Measurements from ENCODE around the gene MEDAG. TPM values are rescaled to one million over a fixed set of nuclear protein-coding genes. Genes with fewer than 3 reads are reported as not detected.
A peak's percentile ranks its signal among the peaks of the same experiment; 100 is the strongest.

Gene MEDAG
- total RNA-seq, 1 donor: not detected

- DNase-seq (ENCODE audit: low read depth in 2 of 3, low spot score in 2 of 3): peak in 2 of 3 donors; percentile 60 to 64
Measured at GRCh38 chr13:30872685-30873461, 33.2 kb upstream of the MEDAG start.

- DNase-seq (ENCODE audit: low read depth in 2 of 3, low spot score in 2 of 3): peak in 1 of 3 donors; percentile 47
Measured at GRCh38 chr13:30873499-30873898, 32.6 kb upstream of the MEDAG start.

- DNase-seq (ENCODE audit: low read depth in 2 of 3, low spot score in 2 of 3): no peak
Measured at GRCh38 chr13:30874111-30874510, 32.0 kb upstream of the MEDAG start.

DNA sequence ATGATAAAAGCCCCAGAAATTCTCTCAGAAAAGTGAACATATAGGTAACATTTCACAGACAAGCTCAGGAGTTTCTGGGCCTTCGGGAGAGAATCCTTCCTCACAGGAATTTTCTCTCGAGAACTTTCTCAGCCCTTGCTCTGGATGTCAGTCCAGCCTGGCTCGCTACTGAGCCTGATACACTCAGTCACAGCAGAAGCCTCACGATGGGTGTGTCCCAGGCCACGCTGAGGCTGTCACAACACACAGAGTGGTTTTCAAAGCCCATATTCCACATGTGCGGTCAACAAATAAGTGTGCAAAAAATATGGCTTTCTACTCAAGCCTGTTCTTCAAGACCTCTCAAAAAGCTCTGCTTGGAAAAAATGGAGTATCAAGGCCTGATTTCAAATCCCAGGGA lies 31.5 kb upstream of the MEDAG start:
- no peak for DNase-seq (ENCODE audit: low read depth in 2 of 3, low spot score in 2 of 3)

DNA sequence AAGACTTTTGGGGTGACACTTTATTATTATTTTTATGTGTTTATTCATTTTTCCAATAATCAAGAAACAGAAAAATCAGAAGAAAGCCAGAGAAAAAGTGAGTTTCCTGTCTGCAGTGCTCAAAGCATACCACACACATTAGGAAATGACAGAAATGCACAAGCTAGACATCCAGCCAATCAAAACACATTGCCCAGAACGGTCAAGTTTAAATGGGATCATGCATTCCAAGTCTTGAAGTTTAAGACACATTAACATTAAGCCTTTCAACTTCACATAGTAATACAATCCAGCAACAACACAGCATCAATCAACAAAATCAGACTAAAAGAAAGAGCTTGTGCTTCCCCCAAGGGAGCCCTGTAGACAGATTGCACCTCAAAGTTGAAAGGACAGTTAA lies 28.7 kb upstream of the MEDAG start:
- DNase-seq (ENCODE audit: low read depth in 2 of 3, low spot score in 2 of 3): no peak

DNA sequence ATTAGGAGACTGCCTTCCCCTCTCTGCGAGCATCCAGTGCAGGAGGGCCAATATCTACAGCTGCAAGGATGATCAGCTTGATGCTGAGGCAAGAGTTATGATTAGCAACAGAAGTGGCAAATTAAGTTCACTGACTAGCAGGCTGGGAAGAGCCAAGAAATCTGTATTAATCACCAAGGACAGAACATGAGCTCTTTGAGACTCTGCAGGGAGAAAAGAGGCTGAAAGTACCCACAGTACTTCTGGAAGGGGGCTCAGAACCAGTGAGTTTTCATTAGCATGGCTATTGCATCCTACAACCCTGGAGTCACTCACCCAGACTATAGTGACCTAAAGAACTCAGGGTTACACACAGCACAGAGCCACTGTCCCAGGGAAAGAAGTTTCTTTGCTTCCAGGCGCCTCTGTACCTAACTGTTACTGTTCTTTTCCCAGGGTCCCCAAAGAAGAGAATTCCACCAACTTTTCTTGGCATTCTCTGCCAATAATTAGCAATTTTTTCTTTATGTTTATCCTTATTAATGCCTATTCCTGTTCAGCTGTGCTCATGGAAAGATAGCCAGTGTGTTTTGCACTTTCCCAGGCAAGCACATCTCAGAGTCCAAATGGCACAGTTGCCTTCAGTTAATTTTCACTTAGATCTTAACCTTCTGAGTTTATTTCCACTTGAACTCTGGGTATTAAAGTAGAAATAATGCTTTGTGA lies 25.8 kb upstream of the MEDAG start:
- DNase-seq (ENCODE audit: low read depth in 2 of 3, low spot score in 2 of 3): no peak

DNA sequence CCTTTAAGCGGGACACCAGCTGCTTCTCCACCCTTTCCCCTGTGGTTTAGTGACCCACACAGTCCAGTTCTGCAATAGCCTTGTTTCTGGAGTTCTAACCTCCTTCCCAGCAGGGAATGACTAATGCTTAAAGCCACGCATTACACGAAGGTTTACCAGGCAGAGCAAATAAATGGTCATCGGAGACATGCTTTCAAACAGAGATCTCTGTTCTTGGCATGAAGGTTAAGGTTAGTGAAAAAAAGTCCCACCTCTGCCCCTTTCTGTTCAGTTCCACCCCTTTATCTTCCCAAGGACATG lies 25.3 kb upstream of the MEDAG start:
- no peak for DNase-seq (ENCODE audit: low read depth in 2 of 3, low spot score in 2 of 3)

- no peak for DNase-seq (ENCODE audit: low read depth in 2 of 3, low spot score in 2 of 3)
Measured at GRCh38 chr13:30881191-30881651, 24.9 kb upstream of the MEDAG start.

DNA sequence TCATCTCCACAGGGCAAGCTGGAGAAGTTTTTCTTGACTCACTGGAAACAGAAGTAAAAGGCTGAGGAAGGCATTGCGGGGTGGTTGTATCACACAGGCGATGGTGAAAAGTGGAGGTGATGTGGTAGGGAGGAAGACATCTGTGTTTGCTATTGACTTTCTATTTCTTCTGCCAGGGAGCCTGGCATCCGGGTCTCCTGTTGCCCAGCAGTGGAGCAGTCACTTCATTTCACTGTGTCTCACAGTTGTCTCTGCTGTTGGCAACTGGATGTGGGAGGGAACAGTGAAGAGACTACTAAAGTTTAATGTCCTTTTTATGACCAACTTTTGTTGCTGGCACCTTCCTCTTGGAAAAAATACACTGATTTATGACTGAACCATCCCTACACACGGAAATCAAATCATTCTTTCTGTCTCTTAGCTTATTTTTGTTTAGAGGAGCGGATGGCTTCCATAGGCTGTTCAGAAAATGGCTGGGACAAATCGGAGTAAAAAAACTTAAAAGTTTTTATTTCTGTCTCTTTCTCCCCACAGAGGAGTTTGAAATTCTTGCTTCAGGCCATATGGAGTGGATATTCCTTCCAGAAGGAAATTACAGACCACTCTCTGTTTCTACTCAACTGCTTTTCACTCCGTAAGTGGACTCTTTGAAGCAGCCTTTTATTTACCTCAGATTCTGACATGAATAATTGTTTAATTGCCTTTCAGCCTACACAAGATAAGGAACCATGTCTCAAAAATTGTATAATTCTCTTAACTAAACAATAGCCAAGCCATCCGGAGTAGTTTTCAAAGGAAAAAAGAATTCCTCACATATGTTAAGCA lies 23.8 kb upstream of the MEDAG start:
- no peak for DNase-seq (ENCODE audit: low read depth in 2 of 3, low spot score in 2 of 3)

DNA sequence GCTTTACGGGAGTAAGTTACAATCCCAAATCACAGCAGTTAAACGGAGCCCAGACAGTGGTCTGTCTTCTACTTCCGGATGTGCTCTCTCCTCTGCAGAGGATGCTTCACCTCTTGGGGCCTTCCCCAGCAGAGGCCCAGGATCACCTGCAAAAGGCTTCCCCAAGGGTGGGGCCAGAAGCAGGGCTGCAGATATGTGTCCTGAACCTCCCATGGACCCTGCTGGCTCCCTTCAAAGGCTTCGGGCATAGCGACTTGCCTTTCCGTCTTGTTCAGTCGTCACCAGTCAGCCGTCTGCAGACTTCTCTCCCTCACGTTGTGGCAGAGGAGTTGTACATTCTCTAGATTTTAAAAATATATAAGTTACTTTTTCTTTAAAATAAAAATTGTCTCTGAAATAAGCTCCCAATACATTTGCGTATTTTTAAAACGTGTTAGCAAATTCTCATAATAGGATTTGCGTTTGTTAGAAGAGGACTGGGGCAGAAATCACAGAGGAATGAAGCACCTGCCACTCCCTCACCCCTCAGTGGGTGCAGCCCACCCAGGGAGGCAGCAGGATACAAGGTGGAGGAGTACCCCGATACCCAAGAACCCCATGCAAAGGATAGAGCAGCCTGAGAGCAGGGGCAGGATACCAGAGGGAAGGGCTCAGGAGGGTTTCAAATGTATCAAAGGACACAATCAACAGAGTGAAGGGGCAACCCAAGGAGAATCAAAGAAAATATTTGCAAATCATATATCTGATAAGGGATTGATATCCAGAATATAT lies 22.9 kb upstream of the MEDAG start:
- no peak for DNase-seq (ENCODE audit: low read depth in 2 of 3, low spot score in 2 of 3)

- DNase-seq (ENCODE audit: low read depth in 2 of 3, low spot score in 2 of 3): no peak
Measured at GRCh38 chr13:30884543-30884942, 21.5 kb upstream of the MEDAG start.

DNA sequence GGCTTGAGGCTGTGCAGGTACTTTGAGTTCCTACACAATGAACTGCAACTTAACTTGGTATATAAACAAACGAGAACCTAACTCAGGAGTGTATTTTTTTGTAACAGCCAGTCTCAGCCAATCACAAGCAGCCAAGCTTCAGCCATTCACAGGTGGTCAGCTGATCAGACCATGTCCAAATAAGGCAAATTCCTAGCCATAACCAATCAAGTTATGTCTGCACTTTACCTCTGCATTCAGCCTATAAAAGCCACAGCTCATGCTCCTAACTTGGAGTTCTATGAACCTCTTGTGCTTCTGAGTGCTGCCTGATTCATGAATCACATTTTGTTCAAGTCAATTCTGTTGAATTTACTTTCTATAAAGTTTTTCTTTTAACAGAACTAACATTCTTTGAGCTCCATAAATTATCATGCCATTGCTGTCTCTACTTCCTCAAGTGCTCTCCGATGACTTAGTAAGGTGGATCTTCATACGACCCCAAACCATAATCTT lies 16.8 kb upstream of the MEDAG start:
- DNase-seq (ENCODE audit: low read depth in 2 of 3, low spot score in 2 of 3): no peak

GRCh38 chr13:30892966-30893365 lies 13.1 kb upstream of the MEDAG start:
- no peak for DNase-seq (ENCODE audit: low read depth in 2 of 3, low spot score in 2 of 3)

GRCh38 chr13:30895773-30896172 lies 10.3 kb upstream of the MEDAG start:
- no peak for DNase-seq (ENCODE audit: low read depth in 2 of 3, low spot score in 2 of 3)

- no peak for DNase-seq (ENCODE audit: low read depth in 2 of 3, low spot score in 2 of 3)
Measured at GRCh38 chr13:30898070-30898469, 8.0 kb upstream of the MEDAG start.

- DNase-seq (ENCODE audit: low read depth in 2 of 3, low spot score in 2 of 3): no peak
Measured at GRCh38 chr13:30898678-30899241, 7.3 kb upstream of the MEDAG start.

DNA sequence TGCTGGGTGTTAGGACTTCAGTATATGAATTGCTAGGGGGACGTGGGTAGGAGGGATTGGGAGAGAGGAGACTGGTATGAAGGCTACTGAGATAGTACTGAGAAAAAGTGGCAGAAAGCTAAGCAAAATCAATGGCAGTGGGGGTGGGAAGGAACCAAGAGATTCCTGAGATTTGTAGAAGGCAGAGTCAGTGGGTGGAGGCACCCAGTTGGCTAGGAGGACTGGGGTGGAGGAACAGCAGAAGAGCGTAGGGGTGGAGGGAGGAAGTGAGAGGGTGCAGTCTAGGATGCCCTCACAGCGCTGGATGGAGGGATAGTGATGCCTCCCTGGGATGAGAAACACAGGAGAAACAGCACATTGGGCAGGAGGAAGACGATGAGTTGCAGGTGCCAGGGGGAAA lies 5.6 kb upstream of the MEDAG start:
- no peak for DNase-seq (ENCODE audit: low read depth in 2 of 3, low spot score in 2 of 3)

DNA sequence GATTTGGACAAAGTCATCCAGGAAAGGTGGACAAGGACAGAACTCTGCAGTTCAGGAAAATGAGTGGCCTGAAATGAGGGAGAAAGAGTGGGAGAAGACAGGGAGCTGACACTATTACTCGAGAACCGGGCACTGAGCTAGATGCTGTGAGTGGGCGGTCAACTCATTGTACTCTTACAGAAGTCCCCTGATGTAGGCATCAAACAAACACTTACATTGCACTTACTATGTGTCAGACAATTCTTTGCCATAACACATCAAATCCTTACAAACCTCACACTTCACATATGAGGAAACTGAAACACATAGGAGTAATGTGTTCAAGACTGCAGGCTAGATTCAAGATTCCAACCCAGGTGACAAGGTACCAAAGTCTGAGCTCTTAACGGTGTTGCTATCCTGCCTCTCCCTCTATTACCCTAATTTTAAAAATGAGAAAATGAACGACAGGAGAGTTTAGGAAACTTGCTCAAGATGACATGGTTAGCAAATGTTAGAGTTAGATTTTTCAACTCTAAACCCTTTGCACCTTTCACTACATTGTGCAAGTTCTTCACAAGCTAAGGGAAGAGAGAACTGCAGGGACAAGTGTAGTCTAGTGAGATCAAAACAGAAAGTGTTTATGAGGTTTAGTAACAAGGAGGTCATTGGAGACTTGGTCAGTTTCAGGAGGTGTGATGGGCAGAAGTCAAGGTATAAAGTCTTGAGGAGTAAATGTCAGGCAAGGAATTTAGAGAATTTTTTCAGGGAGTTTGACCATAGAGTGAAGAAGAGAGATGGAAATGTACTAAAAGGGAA lies 4.9 kb upstream of the MEDAG start:
- no peak for DNase-seq (ENCODE audit: low read depth in 2 of 3, low spot score in 2 of 3)

GRCh38 chr13:30904043-30904442 lies 2.0 kb upstream of the MEDAG start:
- DNase-seq (ENCODE audit: low read depth in 2 of 3, low spot score in 2 of 3): no peak
